ENCODE measurements around the gene SDK2. TPM values are rescaled to one million over a fixed set of nuclear protein-coding genes. Genes with fewer than 3 reads are reported as not detected.

Gene SDK2
- total RNA-seq, 1 donor from 2014 or later = 31.8 TPM

- no peak for DNase-seq (ENCODE audit: low spot score in 2 of 2, unreplicated experiment in 2 of 2)
- Mint-ChIP-seq H3K27me3 (ENCODE audit: low read depth) (no peaks in the 10 kb centered on the region), H3K9me3 (no peaks in the 10 kb centered on the region), H3K27ac (no peak overlapping the region), H3K4me1 (peaks cover 4% of the 10 kb centered on the region), H3K36me3 (no peaks in the 10 kb centered on the region), H3K4me3 (no peak overlapping the region)
- TF ChIP-seq CTCF (IDR thresholded peaks at IDR 0.05; ENCODE audit: unreplicated experiment) = no peak
These were observed 11.7 kb downstream of the SDK2 start for GRCh38 chr17:73632513-73632912.

- Mint-ChIP-seq H3K4me1 (peaks cover 17% of the 10 kb centered on the region), H3K36me3 (no peaks in the 10 kb centered on the region), H3K9me3 (no peaks in the 10 kb centered on the region), H3K27me3 (ENCODE audit: low read depth) (no peaks in the 10 kb centered on the region), H3K27ac (no peak overlapping the region), H3K4me3 (no peak overlapping the region)
- TF ChIP-seq CTCF (IDR thresholded peaks at IDR 0.05; ENCODE audit: unreplicated experiment) = no peak
- no peak for DNase-seq (ENCODE audit: low spot score in 2 of 2, unreplicated experiment in 2 of 2)
These were observed 13.2 kb downstream of the SDK2 start for GRCh38 chr17:73630965-73631595.

- TF ChIP-seq CTCF (IDR thresholded peaks at IDR 0.05; ENCODE audit: unreplicated experiment) = no peak
- Mint-ChIP-seq H3K9me3 (no peaks in the 10 kb centered on the region), H3K27ac (no peak overlapping the region), H3K27me3 (ENCODE audit: low read depth) (no peaks in the 10 kb centered on the region), H3K36me3 (no peaks in the 10 kb centered on the region), H3K4me3 (no peak overlapping the region), H3K4me1 (peaks cover 22% of the 10 kb centered on the region)
- no peak for DNase-seq (ENCODE audit: low spot score in 2 of 2, unreplicated experiment in 2 of 2)
These were observed 13.7 kb downstream of the SDK2 start for GRCh38 chr17:73630531-73630930.

GRCh38 chr17:73628642-73629552 is 15.3 kb downstream of the SDK2 start:
- TF ChIP-seq CTCF (IDR thresholded peaks at IDR 0.05; ENCODE audit: unreplicated experiment) = no peak
- H3K9me3 Mint-ChIP-seq = no peaks in the 10 kb centered on the region
- DNase-seq (ENCODE audit: low spot score in 2 of 2, unreplicated experiment in 2 of 2) = no peak
- H3K4me1 Mint-ChIP-seq = peaks cover 36% of the 10 kb centered on the region
- no peaks in the 10 kb centered on the region for H3K27me3 Mint-ChIP-seq (ENCODE audit: low read depth)
- no peaks in the 10 kb centered on the region for H3K36me3 Mint-ChIP-seq
- no peak overlapping the region for H3K27ac Mint-ChIP-seq
- no peak overlapping the region for H3K4me3 Mint-ChIP-seq

GRCh38 chr17:73625991-73626673 is 18.1 kb downstream of the SDK2 start:
- TF ChIP-seq CTCF (IDR thresholded peaks at IDR 0.05; ENCODE audit: unreplicated experiment) = no peak
- no peak for DNase-seq (ENCODE audit: low spot score in 2 of 2, unreplicated experiment in 2 of 2)
- Mint-ChIP-seq H3K36me3 (peaks cover 7% of the 10 kb centered on the region), H3K27ac (peak overlapping the region; percentile 43), H3K4me1 (peaks cover 48% of the 10 kb centered on the region), H3K27me3 (ENCODE audit: low read depth) (no peaks in the 10 kb centered on the region), H3K9me3 (peaks cover 7% of the 10 kb centered on the region), H3K4me3 (no peak overlapping the region)

Measured in mesothelial cell of epicardium (in vitro differentiated cells).